A673 (cell line): ENCODE measurements around the gene CHMP1A. TPM values are rescaled to one million over a fixed set of nuclear protein-coding genes. Genes with fewer than 3 reads are reported as not detected.

Source experiments
- BruUV-seq: library from RNA; stranded (reverse); fragments of 400-500 nt; replicated peaks from 2 replicates; lab custom pipeline; 2021; lab: Mats Ljungman, UMichigan
- CTCF ChIA-PET: fragments of 300-600 bp; sonication (Branson Sonifier 250); formaldehyde crosslinking; loops from one replicate; lab custom pipeline; 2022; ENCODE audit warnings: antibody characterized with exemption; lab: Charles Lee
- POLR2A ChIA-PET: fragments of 300-600 bp; sonication (Branson Sonifier 250); formaldehyde crosslinking; loops from one replicate; lab custom pipeline; 2022; ENCODE audit warnings: antibody characterized with exemption; ENCODE audit not compliant: low non-redundant PET; lab: Charles Lee
- DNase-seq: peaks from one replicate; pipeline ENCODE4 v3.0.0-alpha.2; 2015; ENCODE audit warnings: low spot score
- H3K27ac ChIP-seq: fragments of 200-600 bp; sonication (generic); 2 replicates; pipeline ENCODE4 v1.5.1; 2016; ENCODE audit warnings: mixed run types, low read depth, mild to moderate bottlenecking, mixed read lengths, antibody characterized with exemption, low read length; ENCODE audit not compliant: poor library complexity, severe bottlenecking
- H3K27me3 ChIP-seq: fragments of 200-600 bp; sonication (generic); replicated peaks from 2 replicates; pipeline ENCODE4 v1.6.1; 2017; ENCODE audit warnings: mixed run types, low read depth, mild to moderate bottlenecking, mixed read lengths, antibody characterized with exemption, low read length; ENCODE audit not compliant: insufficient read depth, poor library complexity
- H3K36me3 ChIP-seq: fragments of 200-600 bp; sonication (generic); 2 replicates; pipeline ENCODE4 v1.6.1; 2016; ENCODE audit warnings: mixed run types, mild to moderate bottlenecking, mixed read lengths, antibody characterized with exemption, low read length; ENCODE audit not compliant: insufficient read depth, poor library complexity, severe bottlenecking
- H3K4me1 ChIP-seq: fragments of 200-600 bp; sonication (generic); 2 replicates; pipeline ENCODE4 v1.6.1; 2017; ENCODE audit warnings: mixed run types, mild to moderate bottlenecking, mixed read lengths, antibody characterized with exemption, low read length; ENCODE audit not compliant: insufficient read depth, poor library complexity, severe bottlenecking
- H3K4me3 ChIP-seq: fragments of 200-600 bp; sonication (generic); 2 replicates; pipeline ENCODE4 v1.5.1; 2016; ENCODE audit warnings: low read depth, mixed run types, mild to moderate bottlenecking, mixed read lengths, low read length; ENCODE audit not compliant: poor library complexity, severe bottlenecking
- H3K9me3 ChIP-seq: fragments of 200-600 bp; sonication (generic); 2 replicates; pipeline ENCODE4 v1.6.1; 2016; ENCODE audit warnings: mixed run types, low read depth, mild to moderate bottlenecking, mixed read lengths, antibody characterized with exemption, low read length; ENCODE audit not compliant: poor library complexity, severe bottlenecking
- CTCF ChIP-seq: fragments of 300-800, 200-600 bp; sonication (generic); conservative IDR thresholded peaks from 2 replicates; pipeline ENCODE4 v1.5.1; 2017; ENCODE audit warnings: low read depth, mild to moderate bottlenecking, antibody characterized with exemption, low read length, moderate library complexity, mixed read lengths
- EZH2 ChIP-seq: fragments of 200-600 bp; sonication (generic); IDR thresholded peaks from 2 replicates; pipeline ENCODE4 v1.6.1; 2017; ENCODE audit warnings: borderline replicate concordance, low read depth, mild to moderate bottlenecking, mixed read lengths, antibody characterized with exemption, low read length; ENCODE audit not compliant: poor library complexity, severe bottlenecking
- intact Hi-C: fragments of 100-400 bp; cut with micrococcal nuclease; formaldehyde crosslinking; loops from one replicate; pipeline ENCODE4 v1.10.0; 2022; ENCODE audit not compliant: unreplicated experiment
- total RNA-seq: library from RNA; stranded (reverse); gene quantifications from 2 replicates; pipeline ENCODE4 v1.2.3, GENCODE V29; 2021

The CHMP1A gene
- total RNA-seq, 1 experiment from 2014 or later: 110 TPM

GRCh38 chr16:89607453-89607852, 50.1 kb downstream of the CHMP1A start:
- POLR2A ChIA-PET: no interaction called here
- Histone ChIP-seq H3K27ac (no peak overlapping the region), H3K27me3 (no peaks in the 10 kb centered on the region), H3K4me3 (no peak overlapping the region), H3K36me3 (no peaks in the 10 kb centered on the region), H3K4me1 (peaks cover 7% of the 10 kb centered on the region), H3K9me3 (no peaks in the 10 kb centered on the region)
- TF ChIP-seq EZH2 (no peak), CTCF (no peak)
- no TSS peak for BruUV-seq
- DNase-seq: no peak
- intact Hi-C loops: no loop called here
- CTCF ChIA-PET: no interaction called here

GRCh38 chr16:89606006-89606405, 51.5 kb downstream of the CHMP1A start:
- POLR2A ChIA-PET: no interaction called here
- H3K9me3 ChIP-seq: no peaks in the 10 kb centered on the region
- H3K4me3 ChIP-seq: no peak overlapping the region
- intact Hi-C loops: no loop called here
- no peak for DNase-seq
- TF ChIP-seq EZH2 (no peak), CTCF (no peak)
- peaks cover 14% of the 10 kb centered on the region for H3K4me1 ChIP-seq
- no peaks in the 10 kb centered on the region for H3K36me3 ChIP-seq
- BruUV-seq: no TSS peak
- no peaks in the 10 kb centered on the region for H3K27me3 ChIP-seq
- no peak overlapping the region for H3K27ac ChIP-seq
- CTCF ChIA-PET: interaction anchor here (0.7 kb wide), 1 partner anchor 10 kb away, joined by 4 read pairs; no protein-coding TSS in a partner anchor

- H3K4me3 ChIP-seq: no peak overlapping the region
- DNase-seq: no peak
- peaks cover 14% of the 10 kb centered on the region for H3K4me1 ChIP-seq
- no TSS peak for BruUV-seq
- H3K27me3 ChIP-seq: no peaks in the 10 kb centered on the region
- H3K36me3 ChIP-seq: no peaks in the 10 kb centered on the region
- intact Hi-C loops: no loop called here
- POLR2A ChIA-PET: no interaction called here
- no peaks in the 10 kb centered on the region for H3K9me3 ChIP-seq
- no peak for TF ChIP-seq CTCF
- no peak for TF ChIP-seq EZH2
- CTCF ChIA-PET: interaction anchor here (0.7 kb wide), 1 partner anchor 10 kb away, joined by 4 read pairs; no protein-coding TSS in a partner anchor
- no peak overlapping the region for H3K27ac ChIP-seq
Observed at GRCh38 chr16:89605186-89605970, 52.1 kb downstream of the CHMP1A start.
